ENCODE results near the gene PRCC.

PRCC gene

DNA sequence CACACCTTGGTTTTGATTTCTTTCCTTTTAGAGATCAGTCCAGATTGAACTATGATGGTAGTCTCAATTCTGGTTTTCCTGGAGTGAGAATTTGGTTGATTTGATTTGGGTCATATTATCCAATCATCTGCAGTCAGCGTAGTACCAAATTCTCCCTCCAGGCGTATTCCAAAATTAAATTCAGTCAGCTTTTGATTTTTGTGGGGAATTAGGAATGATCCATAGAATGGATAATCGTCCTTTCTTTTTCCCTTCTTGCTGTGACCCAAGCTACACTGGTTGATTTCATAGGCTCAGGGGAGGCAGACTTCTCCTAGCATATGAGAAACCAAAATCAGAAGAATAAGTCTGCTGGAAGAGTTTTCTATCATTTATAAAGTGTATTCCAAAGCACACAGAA, 4.9 kb downstream of the PRCC start:
- TF ChIP-seq, protein P1, sequence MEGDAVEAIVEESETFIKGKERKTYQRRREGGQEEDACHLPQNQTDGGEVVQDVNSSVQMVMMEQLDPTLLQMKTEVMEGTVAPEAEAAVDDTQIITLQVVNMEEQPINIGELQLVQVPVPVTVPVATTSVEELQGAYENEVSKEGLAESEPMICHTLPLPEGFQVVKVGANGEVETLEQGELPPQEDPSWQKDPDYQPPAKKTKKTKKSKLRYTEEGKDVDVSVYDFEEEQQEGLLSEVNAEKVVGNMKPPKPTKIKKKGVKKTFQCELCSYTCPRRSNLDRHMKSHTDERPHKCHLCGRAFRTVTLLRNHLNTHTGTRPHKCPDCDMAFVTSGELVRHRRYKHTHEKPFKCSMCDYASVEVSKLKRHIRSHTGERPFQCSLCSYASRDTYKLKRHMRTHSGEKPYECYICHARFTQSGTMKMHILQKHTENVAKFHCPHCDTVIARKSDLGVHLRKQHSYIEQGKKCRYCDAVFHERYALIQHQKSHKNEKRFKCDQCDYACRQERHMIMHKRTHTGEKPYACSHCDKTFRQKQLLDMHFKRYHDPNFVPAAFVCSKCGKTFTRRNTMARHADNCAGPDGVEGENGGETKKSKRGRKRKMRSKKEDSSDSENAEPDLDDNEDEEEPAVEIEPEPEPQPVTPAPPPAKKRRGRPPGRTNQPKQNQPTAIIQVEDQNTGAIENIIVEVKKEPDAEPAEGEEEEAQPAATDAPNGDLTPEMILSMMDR (conservative IDR thresholded peaks at IDR 0.05): no peak
- H3K27ac ChIP-seq: no peak overlapping the region

DNA sequence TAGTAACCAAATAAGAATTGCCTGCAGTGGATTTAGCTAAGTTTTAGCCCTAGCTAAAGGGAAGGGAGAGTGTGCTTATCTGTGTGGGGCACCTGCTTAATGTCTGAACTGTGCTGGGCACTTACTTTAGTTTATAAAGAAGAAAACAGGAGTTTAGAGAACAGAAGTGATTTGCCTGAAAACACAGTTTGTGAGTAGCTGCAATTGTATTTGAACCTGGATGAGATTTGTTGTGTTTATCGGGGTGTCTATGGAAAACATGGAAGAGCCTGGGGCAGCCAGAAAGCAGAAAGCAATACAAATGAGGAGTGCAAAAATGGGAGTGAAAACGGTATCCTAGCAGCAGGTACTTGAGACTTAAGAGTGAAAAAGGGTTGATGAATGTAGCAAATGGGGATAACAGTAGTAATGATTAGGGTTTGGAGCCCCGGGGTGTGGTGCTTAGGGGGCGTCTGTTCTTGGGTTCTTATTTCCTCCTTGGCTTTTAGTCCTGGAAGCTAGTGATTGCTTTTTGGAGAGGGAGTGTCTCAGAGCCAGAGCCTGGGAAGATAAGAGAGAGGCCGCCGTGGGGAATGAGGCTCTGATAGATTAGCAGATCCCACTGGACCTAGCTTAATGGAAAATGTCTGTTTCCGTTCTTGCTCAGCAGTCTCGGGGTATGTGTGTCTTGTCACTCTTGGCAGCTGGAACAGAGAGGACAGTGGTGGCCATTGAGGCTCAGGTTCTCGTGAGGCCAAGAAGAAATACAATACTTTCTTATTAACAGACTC, 5.6 kb downstream of the PRCC start:
- TF ChIP-seq, protein P1 (conservative IDR thresholded peaks at IDR 0.05): no peak
- no peak overlapping the region for H3K27ac ChIP-seq

DNA sequence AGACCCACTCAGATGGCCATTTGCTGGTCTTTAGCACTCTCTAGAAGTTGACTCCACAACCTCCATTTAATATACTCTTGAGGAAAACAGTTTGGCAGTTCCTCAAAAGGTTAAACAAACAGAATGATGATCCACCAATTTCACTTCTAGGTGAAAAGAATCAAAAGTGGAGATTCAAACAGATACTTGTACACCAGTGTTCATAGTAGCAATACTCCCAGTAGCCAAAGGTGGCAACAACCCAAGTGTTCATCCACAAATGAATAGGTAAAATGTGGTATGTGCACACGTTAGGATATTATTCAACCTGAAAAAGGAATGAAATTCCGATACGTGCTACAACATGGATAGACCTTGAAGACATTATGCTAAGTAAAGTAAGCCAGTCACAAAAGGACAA, 6.3 kb downstream of the PRCC start:
- TF ChIP-seq, protein P1 (conservative IDR thresholded peaks at IDR 0.05): no peak
- no peak overlapping the region for H3K27ac ChIP-seq

DNA sequence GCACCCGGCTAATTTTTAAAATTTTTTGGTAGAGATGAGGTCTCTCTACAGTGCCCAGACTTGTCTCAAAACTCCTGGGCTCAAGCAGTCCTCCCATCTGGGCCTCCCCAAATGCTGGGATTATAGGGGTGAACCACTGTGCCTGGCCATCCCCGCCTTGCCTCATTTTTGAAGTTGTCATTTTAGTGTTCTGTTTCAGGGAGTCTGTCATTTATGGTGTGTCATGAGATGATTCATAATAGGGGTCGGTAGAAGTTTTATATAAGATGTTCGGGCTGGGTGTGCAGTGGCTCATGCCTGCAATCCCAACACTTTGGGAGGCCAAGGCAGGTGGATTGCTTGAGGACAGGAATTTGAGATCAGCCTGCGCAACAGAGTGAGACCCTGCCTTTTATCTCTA, 8.5 kb downstream of the PRCC start:
- TF ChIP-seq, protein P1 (conservative IDR thresholded peaks at IDR 0.05): no peak
- no peak overlapping the region for H3K27ac ChIP-seq

DNA sequence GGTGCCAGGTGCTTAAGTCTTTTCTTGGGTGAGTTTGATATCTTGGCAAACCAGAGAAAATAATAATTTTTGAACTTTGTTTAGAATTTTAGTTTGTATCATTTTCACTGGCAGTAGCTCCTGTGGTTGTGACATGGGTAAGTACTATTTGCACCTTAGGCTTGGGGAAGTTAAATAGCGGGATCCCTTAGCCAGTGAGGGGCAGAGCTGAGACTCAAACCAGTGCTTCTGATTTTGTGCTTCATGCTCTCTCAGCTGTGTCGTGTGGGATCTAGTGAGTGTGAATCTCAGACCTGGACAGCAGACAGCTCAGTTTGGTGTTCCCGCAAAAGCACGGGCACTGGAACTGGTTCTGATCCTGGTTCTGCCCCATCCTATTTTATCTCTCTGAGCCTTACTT, 9.6 kb downstream of the PRCC start:
- TF ChIP-seq, protein P1 (conservative IDR thresholded peaks at IDR 0.05): no peak

DNA sequence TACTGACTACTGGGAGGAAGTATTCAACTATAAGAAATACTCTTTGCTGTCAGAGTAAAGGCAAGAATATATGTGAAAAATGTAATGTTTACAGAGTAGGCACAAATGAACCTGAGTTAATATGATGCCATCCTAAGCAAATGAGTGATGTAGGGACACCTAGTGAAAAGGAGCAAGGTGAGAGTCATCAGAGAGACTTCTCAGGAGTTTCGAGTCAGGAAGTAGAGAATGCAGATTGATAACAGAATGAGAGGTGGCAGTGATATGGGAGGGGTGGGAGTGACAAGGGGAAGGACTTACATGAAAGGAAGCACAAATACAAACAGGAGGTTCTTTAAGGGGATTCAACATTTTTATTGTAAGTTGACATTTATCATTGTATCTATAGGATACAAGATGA, 10.2 kb downstream of the PRCC start:
- 0 out of 2 replicates have a peak overlapping the region, but pooled peaks have one; percentile 5 for H3K27ac ChIP-seq
- TF ChIP-seq, protein P1 (conservative IDR thresholded peaks at IDR 0.05): no peak

More for the DNA sequence above, 9.6 kb downstream of the PRCC start:
- 0 out of 2 replicates have a peak overlapping the region, but pooled peaks have one; percentile 5 for H3K27ac ChIP-seq

DNA sequence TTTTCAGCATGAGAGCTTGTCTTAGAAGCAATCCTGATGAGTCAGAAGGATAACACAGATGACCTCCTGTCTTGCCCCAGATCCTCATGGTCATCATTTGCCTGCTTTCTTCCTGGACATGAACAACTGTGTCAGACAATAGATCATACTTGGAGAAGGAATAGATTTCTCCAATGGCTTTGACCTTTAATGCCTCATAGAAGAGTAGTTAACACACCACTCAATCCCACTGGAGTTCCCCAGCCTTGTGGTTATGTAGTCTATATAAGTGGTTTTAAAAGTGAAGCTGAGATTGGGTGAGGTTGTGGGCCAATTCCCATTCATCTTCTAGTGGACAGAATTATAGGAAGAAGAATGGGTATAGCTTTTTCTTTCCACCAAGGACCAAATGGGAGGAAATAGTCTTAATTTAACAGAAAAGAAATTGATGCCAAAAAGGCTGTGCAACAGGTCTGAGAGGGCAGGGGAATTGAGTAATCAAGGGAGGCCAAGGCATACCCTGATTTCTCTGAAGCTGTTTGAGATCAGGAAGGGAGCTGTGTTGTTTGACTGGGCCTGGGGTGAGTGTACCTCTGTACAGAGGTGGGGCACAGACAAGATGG, 14.4 kb downstream of the PRCC start:
- TF ChIP-seq, protein P1 (conservative IDR thresholded peaks at IDR 0.05): no peak
- H3K27ac ChIP-seq: no peak overlapping the region

All from VCaP (cell line).